SK-N-MC (cell line): ENCODE results near the gene TPMT.

Source experiments
- EZH2 ChIP-seq: fragments of 200-600 bp; sonication (generic); IDR thresholded peaks from one replicate; pipeline ENCODE4 v1.6.1; 2017; ENCODE audit warnings: antibody characterized with exemption
- FOXP2 ChIP-seq: optimal IDR thresholded peaks from 2 replicates; pipeline ENCODE3; 2011; ENCODE audit warnings: mild to moderate bottlenecking, moderate library complexity; ENCODE audit not compliant: insufficient read depth; ENCODE audit errors: extremely low read length, control extremely low read depth
- POLR2AphosphoS5 ChIP-seq: IDR thresholded peaks from 2 replicates; pipeline ENCODE4 v1.6.1; 2012; ENCODE audit warnings: mild to moderate bottlenecking, low read depth, low read length, borderline replicate concordance

- TF ChIP-seq EZH2 = no peak
- no peak for TF ChIP-seq POLR2AphosphoS5
- TF ChIP-seq FOXP2 = no peak
Observed at GRCh38 chr6:18142591-18142861, 12.4 kb downstream of the TPMT start.
